ENCODE measurements around the gene CDKN2B.

The CDKN2B gene

GRCh38 chr9:21985964-21986667 is 23.0 kb downstream of the CDKN2B start:
- TF ChIP-seq CTCF (IDR thresholded peaks at IDR 0.05): no peak
- DNase-seq (ENCODE audit: low spot score): no peak
- Histone ChIP-seq H3K4me3 (no peak overlapping the region), H3K27ac (no peak overlapping the region)

- TF ChIP-seq CTCF (IDR thresholded peaks at IDR 0.05): no peak
- Histone ChIP-seq H3K4me3 (no peak overlapping the region), H3K27ac (no peak overlapping the region)
- no peak for DNase-seq (ENCODE audit: low spot score)
Measured at GRCh38 chr9:21984101-21984500, 25.0 kb downstream of the CDKN2B start.

- no peak for DNase-seq (ENCODE audit: low spot score)
Measured at GRCh38 chr9:21983561-21983935, 25.6 kb downstream of the CDKN2B start.

GRCh38 chr9:21982861-21983560 is 26.1 kb downstream of the CDKN2B start:
- no peak for DNase-seq (ENCODE audit: low spot score)
- no peak for TF ChIP-seq CTCF (IDR thresholded peaks at IDR 0.05)
- Histone ChIP-seq H3K27ac (no peak overlapping the region), H3K4me3 (no peak overlapping the region)

More at GRCh38 chr9:21983561-21983935, 25.6 kb downstream of the CDKN2B start:
- Histone ChIP-seq H3K4me3 (no peak overlapping the region), H3K27ac (no peak overlapping the region)
- TF ChIP-seq CTCF (IDR thresholded peaks at IDR 0.05): no peak

GRCh38 chr9:21982391-21982790 is 26.7 kb downstream of the CDKN2B start:
- TF ChIP-seq CTCF (IDR thresholded peaks at IDR 0.05): no peak
- Histone ChIP-seq H3K27ac (no peak overlapping the region), H3K4me3 (no peak overlapping the region)
- no peak for DNase-seq (ENCODE audit: low spot score)

GRCh38 chr9:21976334-21976875 is 32.7 kb downstream of the CDKN2B start:
- DNase-seq (ENCODE audit: low spot score): no peak

More at GRCh38 chr9:21976334-21976875, 32.7 kb downstream of the CDKN2B start:
- Histone ChIP-seq H3K4me3 (no peak overlapping the region), H3K27ac (no peak overlapping the region)
- no peak for TF ChIP-seq CTCF (IDR thresholded peaks at IDR 0.05)
